Body of pancreas (tissue), 4 donors: Measurements from ENCODE around the gene CFAP119.

Experiments used
- CTCF ChIP-seq, 7 experiments: fragments of 450-650 bp in 4 of 7; fragments of 200-600 bp in 3 of 7; sonication (generic) in 3 of 7; IDR thresholded peaks; one replicate each; pipeline ENCODE4 v1.5.1; 2016 to 2019; ENCODE audit warnings: antibody characterized with exemption in 7 of 7
- POLR2A ChIP-seq, 3 donors: fragments of 450-650 bp; IDR thresholded peaks; one replicate each; pipeline ENCODE4 v1.6.1; 2016; ENCODE audit warnings: antibody characterized with exemption in 3 of 3, mild to moderate bottlenecking in 2 of 3

GRCh38 chr16:30755955-30756780, 5.7 kb downstream of the CFAP119 start:
- TF ChIP-seq CTCF (IDR thresholded peaks at IDR 0.05) (no peak), POLR2A (IDR thresholded peaks at IDR 0.05) (no peak)
